Measurements from ENCODE around the gene NT5C2. TPM values are rescaled to one million over a fixed set of nuclear protein-coding genes. Genes with fewer than 3 reads are reported as not detected.
A peak's percentile ranks its signal among the peaks of the same experiment; 100 is the strongest.

The NT5C2 gene
- total and polyA plus RNA-seq, 2 donors (not counting 1 experiment from before 2014, with no cell fraction given): 74.3 to 82.2 TPM

- Histone ChIP-seq H3K27ac (ENCODE audit: insufficient read depth, low read length) (peak overlapping the region; percentile 0), H3K9me3 (ENCODE audit: control insufficient read depth, insufficient read depth, low read depth, low read length) (no peaks in the 10 kb centered on the region), H3K4me3 (replicated peaks in 1 of 4; ENCODE audit: control extremely low read depth in 1 of 4, insufficient read depth in 1 of 4, low read depth in 3 of 4, low read length in 4 of 4) (peak overlapping the region; percentile 1 to 55 (median 41)), H3K9ac (ENCODE audit: insufficient read depth, low read length) (no peak overlapping the region), H2AFZ (ENCODE audit: low read length) (peak overlapping the region; percentile 63), H3K79me2 (ENCODE audit: control insufficient read depth, insufficient read depth, low read length) (no peaks in the 10 kb centered on the region), H3K4me1 (ENCODE audit: control insufficient read depth, extremely low read depth, insufficient read depth, low read length) (peaks cover 4% of the 10 kb centered on the region), H4K20me1 (ENCODE audit: control insufficient read depth, extremely low read depth, insufficient read depth, low read length) (no peaks in the 10 kb centered on the region), H3K36me3 (ENCODE audit: control insufficient read depth, insufficient read depth, low read length) (no peaks in the 10 kb centered on the region), H3K4me2 (ENCODE audit: extremely low read depth, insufficient read depth, low read length) (peak overlapping the region; percentile 61), H3K27me3 (ENCODE audit: control insufficient read depth, insufficient read depth, low read length) (no peaks in the 10 kb centered on the region)
- peak; percentile 60 to 68 for TF ChIP-seq CTCF (conservative IDR thresholded peaks at IDR 0.05 in 1 of 2, IDR thresholded peaks at IDR 0.05 in 1 of 2; ENCODE audit: low read depth in 1 of 2, low read length in 2 of 2)
- TF ChIP-seq EZH2 (IDR thresholded peaks at IDR 0.05; ENCODE audit: low read length, missing control alignments): no peak
- peak; percentile 79 to 82 for DNase-seq (ENCODE audit: low read depth in 2 of 2)
These were observed 139.2 kb downstream of the NT5C2 start for GRCh38 chr10:103053659-103054581.

GRCh38 chr10:103049237-103049636 lies 143.8 kb downstream of the NT5C2 start:
- Histone ChIP-seq H3K9ac (ENCODE audit: insufficient read depth, low read length) (no peak overlapping the region), H4K20me1 (ENCODE audit: control insufficient read depth, extremely low read depth, insufficient read depth, low read length) (no peaks in the 10 kb centered on the region), H3K27ac (ENCODE audit: insufficient read depth, low read length) (no peak overlapping the region), H3K36me3 (ENCODE audit: control insufficient read depth, insufficient read depth, low read length) (no peaks in the 10 kb centered on the region), H3K4me2 (ENCODE audit: extremely low read depth, insufficient read depth, low read length) (no peak overlapping the region), H3K9me3 (ENCODE audit: control insufficient read depth, insufficient read depth, low read depth, low read length) (no peaks in the 10 kb centered on the region), H3K27me3 (ENCODE audit: control insufficient read depth, insufficient read depth, low read length) (no peaks in the 10 kb centered on the region), H3K4me3 (replicated peaks in 1 of 4; ENCODE audit: control extremely low read depth in 1 of 4, insufficient read depth in 1 of 4, low read depth in 3 of 4, low read length in 4 of 4) (no peak overlapping the region), H3K4me1 (ENCODE audit: control insufficient read depth, extremely low read depth, insufficient read depth, low read length) (peaks cover 2% of the 10 kb centered on the region), H3K79me2 (ENCODE audit: control insufficient read depth, insufficient read depth, low read length) (no peaks in the 10 kb centered on the region), H2AFZ (ENCODE audit: low read length) (no peak overlapping the region)
- DNase-seq (ENCODE audit: low read depth in 2 of 2): no peak
- TF ChIP-seq CTCF (conservative IDR thresholded peaks at IDR 0.05 in 1 of 2, IDR thresholded peaks at IDR 0.05 in 1 of 2; ENCODE audit: low read depth in 1 of 2, low read length in 2 of 2): no peak
- TF ChIP-seq EZH2 (IDR thresholded peaks at IDR 0.05; ENCODE audit: low read length, missing control alignments): no peak

- no peak overlapping the region for H3K27ac ChIP-seq (ENCODE audit: insufficient read depth, low read length)
- no peaks in the 10 kb centered on the region for H3K27me3 ChIP-seq (ENCODE audit: control insufficient read depth, insufficient read depth, low read length)
- no peaks in the 10 kb centered on the region for H3K9me3 ChIP-seq (ENCODE audit: control insufficient read depth, insufficient read depth, low read depth, low read length)
- H3K79me2 ChIP-seq (ENCODE audit: control insufficient read depth, insufficient read depth, low read length): no peaks in the 10 kb centered on the region
- no peak for DNase-seq (ENCODE audit: low read depth in 2 of 2)
- no peak overlapping the region for H3K4me3 ChIP-seq (replicated peaks in 1 of 4; ENCODE audit: control extremely low read depth in 1 of 4, insufficient read depth in 1 of 4, low read depth in 3 of 4, low read length in 4 of 4)
- no peak for TF ChIP-seq CTCF (conservative IDR thresholded peaks at IDR 0.05 in 1 of 2, IDR thresholded peaks at IDR 0.05 in 1 of 2; ENCODE audit: low read depth in 1 of 2, low read length in 2 of 2)
- TF ChIP-seq EZH2 (IDR thresholded peaks at IDR 0.05; ENCODE audit: low read length, missing control alignments): no peak
- H4K20me1 ChIP-seq (ENCODE audit: control insufficient read depth, extremely low read depth, insufficient read depth, low read length): no peaks in the 10 kb centered on the region
- no peak overlapping the region for H2AFZ ChIP-seq (ENCODE audit: low read length)
- no peak overlapping the region for H3K4me2 ChIP-seq (ENCODE audit: extremely low read depth, insufficient read depth, low read length)
- peaks cover 2% of the 10 kb centered on the region for H3K4me1 ChIP-seq (ENCODE audit: control insufficient read depth, extremely low read depth, insufficient read depth, low read length)
- no peaks in the 10 kb centered on the region for H3K36me3 ChIP-seq (ENCODE audit: control insufficient read depth, insufficient read depth, low read length)
- H3K9ac ChIP-seq (ENCODE audit: insufficient read depth, low read length): no peak overlapping the region
These were observed 145.7 kb downstream of the NT5C2 start for GRCh38 chr10:103047381-103047780.

Measured in fibroblast of lung (primary cell).